A549 (cell line): Measurements from ENCODE around the gene KCTD20. TPM values are rescaled to one million over a fixed set of nuclear protein-coding genes. Genes with fewer than 3 reads are reported as not detected.
"Not testable (repeated sequence)": the region's sequence is repeated elsewhere in the genome, so short reads cannot be mapped to it uniquely, and the experiment has no call there.

Experiments used
- ATAC-seq, 2 experiments: fragments of 200-7000 bp in 1 of 2; fragments of >200 bp in 1 of 2; cut with Nextera tagmentation in 1 of 2; cut with Tn5 transposase in 1 of 2; 3 replicates each; pipeline versions ENCODE4 v1.8.0 to v1.9.1; 2018 to 2020; ENCODE audit warnings: mild to moderate bottlenecking in 1 of 2, moderate library complexity in 1 of 2
- CTCF ChIA-PET: fragments of 300-600 bp; sonication (Branson Sonifier 250); formaldehyde crosslinking; extraction: SDS; loops from one replicate; lab custom pipeline; 2021; ENCODE audit warnings: antibody characterized with exemption, inconsistent platforms; lab: Yijun Ruan, JAX
- POLR2A ChIA-PET: fragments of 350-600 bp; formaldehyde crosslinking; extraction: SDS; loops from one replicate; lab custom pipeline; 2021; ENCODE audit warnings: antibody characterized with exemption, inconsistent platforms; lab: Yijun Ruan, JAX
- DNase-seq, 2 experiments: peaks; one replicate each; pipeline versions ENCODE4 v3.0.0 to v3.0.0-alpha.2; 2011 to 2016; ENCODE audit warnings: low read depth in 1 of 2, low spot score in 1 of 2
- FAIRE-seq: peaks from 2 replicates; lab custom pipeline; 2011; peaks lifted over from hg19 to GRCh38; lab: Jason Lieb, UNC
- H3K27ac ChIP-seq, 2 experiments: fragments of >200 bp; sonication (Bioruptor Twin); formaldehyde crosslinking; 3 replicates each; pipeline ENCODE4 v1.5.1; 2016 to 2017
- H3K4me1 ChIP-seq: fragments of >200 bp; sonication (Bioruptor Twin); formaldehyde crosslinking; 3 replicates; pipeline ENCODE4 v1.6.1; 2016
- H3K4me2 ChIP-seq: fragments of >200 bp; sonication (Bioruptor Twin); formaldehyde crosslinking; 3 replicates; pipeline ENCODE4 v1.6.1; 2016
- H3K4me3 ChIP-seq: fragments of >200 bp; sonication (Bioruptor Twin); formaldehyde crosslinking; 3 replicates; pipeline ENCODE4 v1.5.1; 2016
- H3K9me3 ChIP-seq: fragments of >200 bp; sonication (Bioruptor Twin); formaldehyde crosslinking; 3 replicates; pipeline ENCODE4 v1.6.1; 2016
- CBX8 ChIP-seq: fragments of 200-600 bp; sonication (generic); IDR thresholded peaks from 2 replicates; pipeline ENCODE4 v1.6.1; 2016
- CEBPB ChIP-seq, 2 experiments: fragments of >200 bp in 1 of 2; sonication (Bioruptor Twin) in 1 of 2; formaldehyde crosslinking in 1 of 2; IDR thresholded peaks; 2 replicates each; pipeline ENCODE4 v1.6.1; 2012 to 2016
- CHD2 ChIP-seq: fragments of 150-350 bp; IDR thresholded peaks from 2 replicates; pipeline ENCODE4 v1.6.1; 2014; ENCODE audit warnings: low read length; ENCODE audit not compliant: partially characterized antibody
- EHMT2 ChIP-seq: fragments of 200-600 bp; sonication (generic); IDR thresholded peaks from 2 replicates; pipeline ENCODE4 v1.6.1; 2016; ENCODE audit warnings: antibody characterized with exemption, low read depth, mild to moderate bottlenecking, moderate library complexity
- EP300 ChIP-seq, 2 experiments: fragments of >200 bp; sonication (Bioruptor Twin); formaldehyde crosslinking; IDR thresholded peaks; 2 replicates in 1 of 2; 3 replicates in 1 of 2; pipeline ENCODE4 v1.6.1; 2016 to 2017
- FOXS1 ChIP-seq: fragments of 250-450 bp; sonication (Bioruptor Pico); IDR thresholded peaks from 2 replicates; pipeline ENCODE4 v1.5.0; 2020; ENCODE audit warnings: mild to moderate bottlenecking, moderate library complexity
- HDAC2 ChIP-seq: fragments of 200-600 bp; sonication (generic); IDR thresholded peaks from 2 replicates; pipeline ENCODE4 v1.6.1; 2016
- HOXA7 ChIP-seq: fragments of 250-450 bp; sonication (Bioruptor Pico); IDR thresholded peaks from 2 replicates; pipeline ENCODE4 v1.5.0; 2020; ENCODE audit warnings: mild to moderate bottlenecking, moderate library complexity
- HOXB13 ChIP-seq: fragments of 250-450 bp; sonication (Bioruptor Pico); IDR thresholded peaks from 2 replicates; pipeline ENCODE4 v1.5.0; 2020; ENCODE audit warnings: low read depth, mild to moderate bottlenecking, moderate library complexity
- JUNB ChIP-seq: fragments of >200 bp; sonication (Bioruptor Twin); formaldehyde crosslinking; IDR thresholded peaks from 2 replicates; pipeline ENCODE4 v1.6.1; 2016
- NPAS2 ChIP-seq: fragments of 250-450 bp; sonication (Bioruptor Pico); IDR thresholded peaks from 2 replicates; pipeline ENCODE4 v1.8.0; 2022; ENCODE audit warnings: mild to moderate bottlenecking, moderate library complexity, borderline replicate concordance
- RAD21 ChIP-seq, 2 experiments: fragments of >200 bp in 1 of 2; sonication (Bioruptor Twin) in 1 of 2; formaldehyde crosslinking in 1 of 2; IDR thresholded peaks in 1 of 2; conservative IDR thresholded peaks in 1 of 2; 2 replicates in 1 of 2; 3 replicates in 1 of 2; pipeline ENCODE4 v1.6.1; 2012 to 2018; ENCODE audit warnings: inconsistent platforms in 1 of 2
- RNF2 ChIP-seq: fragments of 200-600 bp; sonication (generic); IDR thresholded peaks from 2 replicates; pipeline ENCODE4 v1.6.1; 2016; ENCODE audit warnings: low read depth, mild to moderate bottlenecking, antibody characterized with exemption, moderate library complexity, borderline replicate concordance
- TFCP2L1 ChIP-seq: fragments of 250-450 bp; sonication (Bioruptor Pico); IDR thresholded peaks from 2 replicates; pipeline ENCODE4 v1.5.0; 2021; ENCODE audit warnings: mild to moderate bottlenecking
- ZFP36 ChIP-seq: fragments of 450-650 bp; IDR thresholded peaks from 2 replicates; pipeline ENCODE4 v1.6.1; 2014; ENCODE audit warnings: borderline replicate concordance; ENCODE audit not compliant: partially characterized antibody
- ZNF302 ChIP-seq: fragments of 250-450 bp; sonication (Bioruptor Pico); IDR thresholded peaks from 2 replicates; pipeline ENCODE4 v1.9.0; 2021; ENCODE audit warnings: inconsistent platforms, mild to moderate bottlenecking, moderate library complexity
- ZSCAN20 ChIP-seq: fragments of 250-450 bp; sonication (Bioruptor Pico); IDR thresholded peaks from 2 replicates; pipeline ENCODE4 v1.8.0; 2022; ENCODE audit warnings: mild to moderate bottlenecking, moderate library complexity
- WGBS: methylation state at CpG from one replicate; pipeline ENCODE4 v1.1.6; 2017; ENCODE audit errors: missing lambda C conversion rate; 5-methylcytosine and 5-hydroxymethylcytosine counted together
- polyA plus RNA-seq, 4 experiments: library from polyadenylated mRNA; depleted of rRNA in 3 of 4; stranded (reverse); fragments of >200 nt; fragmentation: RNase III in 1 of 4; extraction: RNeasy Plus Mini Kit Qiagen cat#74134 plus additional on column Dnase treatment in 1 of 4; gene quantifications; 2 replicates in 3 of 4; 3 replicates in 1 of 4; pipeline ENCODE4 v1.2.3, GENCODE V29; 2011 to 2017
- TF ChIP-seq, protein P1 (sequence below): fragments of 450-650 bp; IDR thresholded peaks from 2 replicates; pipeline ENCODE4 v1.6.1; 2014; ENCODE audit warnings: antibody characterized with exemption
- TF ChIP-seq, protein P2 (sequence below): fragments of 250-450 bp; sonication (Bioruptor Pico); IDR thresholded peaks from 2 replicates; pipeline ENCODE4 v1.5.0; 2021; ENCODE audit warnings: mild to moderate bottlenecking, moderate library complexity, borderline replicate concordance
- TF ChIP-seq, protein P3 (sequence below): fragments of >200 bp; sonication (Bioruptor Twin); formaldehyde crosslinking; IDR thresholded peaks from 3 replicates; pipeline ENCODE4 v1.5.1; 2016

Gene KCTD20
- polyA plus RNA-seq, 2 of the 4 experiments (the other 2 are of a cell fraction): 16.8 to 48.2 TPM

DNA sequence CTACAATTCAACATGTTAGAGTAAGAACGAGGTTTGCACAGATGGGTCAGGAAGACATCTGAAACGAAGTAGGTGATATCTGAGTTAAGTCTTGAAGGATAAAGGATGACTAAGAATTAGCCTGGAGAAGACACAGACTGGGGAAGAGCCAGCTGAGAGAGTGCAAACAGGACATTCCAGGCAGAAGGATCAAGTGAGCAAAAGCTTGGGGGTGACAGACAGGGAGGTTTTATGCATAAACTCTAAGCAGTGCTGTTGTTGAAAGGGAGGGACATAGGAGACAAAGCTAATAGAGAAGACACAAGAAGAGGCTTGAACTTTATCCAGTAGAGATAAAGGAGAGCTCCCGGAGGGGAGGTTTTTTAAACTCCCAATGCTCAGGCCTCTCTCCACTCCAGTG is 40.3 kb upstream of the KCTD20 start:
- no peak overlapping the region for H3K4me3 ChIP-seq
- H3K27ac ChIP-seq: no peak overlapping the region
- no peaks in the 10 kb centered on the region for H3K4me1 ChIP-seq
- TF ChIP-seq EHMT2: no peak
- no peak for TF ChIP-seq EP300 (IDR thresholded peaks at IDR 0.05)
- no peak for TF ChIP-seq CHD2
- TF ChIP-seq RNF2: no peak
- no peak for TF ChIP-seq HDAC2
- TF ChIP-seq, protein P1, sequence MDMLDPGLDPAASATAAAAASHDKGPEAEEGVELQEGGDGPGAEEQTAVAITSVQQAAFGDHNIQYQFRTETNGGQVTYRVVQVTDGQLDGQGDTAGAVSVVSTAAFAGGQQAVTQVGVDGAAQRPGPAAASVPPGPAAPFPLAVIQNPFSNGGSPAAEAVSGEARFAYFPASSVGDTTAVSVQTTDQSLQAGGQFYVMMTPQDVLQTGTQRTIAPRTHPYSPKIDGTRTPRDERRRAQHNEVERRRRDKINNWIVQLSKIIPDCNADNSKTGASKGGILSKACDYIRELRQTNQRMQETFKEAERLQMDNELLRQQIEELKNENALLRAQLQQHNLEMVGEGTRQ: no peak
- TF ChIP-seq CEBPB (IDR thresholded peaks at IDR 0.05): no peak
- TF ChIP-seq, protein P2, sequence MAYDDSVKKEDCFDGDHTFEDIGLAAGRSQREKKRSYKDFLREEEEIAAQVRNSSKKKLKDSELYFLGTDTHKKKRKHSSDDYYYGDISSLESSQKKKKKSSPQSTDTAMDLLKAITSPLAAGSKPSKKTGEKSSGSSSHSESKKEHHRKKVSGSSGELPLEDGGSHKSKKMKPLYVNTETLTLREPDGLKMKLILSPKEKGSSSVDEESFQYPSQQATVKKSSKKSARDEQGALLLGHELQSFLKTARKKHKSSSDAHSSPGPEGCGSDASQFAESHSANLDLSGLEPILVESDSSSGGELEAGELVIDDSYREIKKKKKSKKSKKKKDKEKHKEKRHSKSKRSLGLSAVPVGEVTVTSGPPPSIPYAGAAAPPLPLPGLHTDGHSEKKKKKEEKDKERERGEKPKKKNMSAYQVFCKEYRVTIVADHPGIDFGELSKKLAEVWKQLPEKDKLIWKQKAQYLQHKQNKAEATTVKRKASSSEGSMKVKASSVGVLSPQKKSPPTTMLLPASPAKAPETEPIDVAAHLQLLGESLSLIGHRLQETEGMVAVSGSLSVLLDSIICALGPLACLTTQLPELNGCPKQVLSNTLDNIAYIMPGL (CRISPR knock-in tag): no peak
- TF ChIP-seq HOXB13 (CRISPR knock-in tag): no peak
- no peak for TF ChIP-seq HOXA7 (CRISPR knock-in tag)
- no peak for TF ChIP-seq TFCP2L1 (CRISPR knock-in tag)
- no peak for TF ChIP-seq ZNF302 (CRISPR knock-in tag)
- no peak for TF ChIP-seq RAD21 (conservative IDR thresholded peaks at IDR 0.05 in 1 of 2, IDR thresholded peaks at IDR 0.05 in 1 of 2)
- no peak for TF ChIP-seq NPAS2
- no peak for TF ChIP-seq FOXS1 (CRISPR knock-in tag)
- TF ChIP-seq, protein P3, sequence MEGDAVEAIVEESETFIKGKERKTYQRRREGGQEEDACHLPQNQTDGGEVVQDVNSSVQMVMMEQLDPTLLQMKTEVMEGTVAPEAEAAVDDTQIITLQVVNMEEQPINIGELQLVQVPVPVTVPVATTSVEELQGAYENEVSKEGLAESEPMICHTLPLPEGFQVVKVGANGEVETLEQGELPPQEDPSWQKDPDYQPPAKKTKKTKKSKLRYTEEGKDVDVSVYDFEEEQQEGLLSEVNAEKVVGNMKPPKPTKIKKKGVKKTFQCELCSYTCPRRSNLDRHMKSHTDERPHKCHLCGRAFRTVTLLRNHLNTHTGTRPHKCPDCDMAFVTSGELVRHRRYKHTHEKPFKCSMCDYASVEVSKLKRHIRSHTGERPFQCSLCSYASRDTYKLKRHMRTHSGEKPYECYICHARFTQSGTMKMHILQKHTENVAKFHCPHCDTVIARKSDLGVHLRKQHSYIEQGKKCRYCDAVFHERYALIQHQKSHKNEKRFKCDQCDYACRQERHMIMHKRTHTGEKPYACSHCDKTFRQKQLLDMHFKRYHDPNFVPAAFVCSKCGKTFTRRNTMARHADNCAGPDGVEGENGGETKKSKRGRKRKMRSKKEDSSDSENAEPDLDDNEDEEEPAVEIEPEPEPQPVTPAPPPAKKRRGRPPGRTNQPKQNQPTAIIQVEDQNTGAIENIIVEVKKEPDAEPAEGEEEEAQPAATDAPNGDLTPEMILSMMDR: no peak
- TF ChIP-seq ZFP36: no peak
- no peak for TF ChIP-seq JUNB
- TF ChIP-seq, all 56 proteins: peak for 0
- DNase-seq (no peak), FAIRE-seq (no peak), ATAC-seq (no peak)
- ChIA-PET CTCF (interaction anchor here (0.7 to 1.7 kb wide), 2 partner anchors 357 to 1517 kb away, joined by 5 to 6 read pairs; no protein-coding TSS in a partner anchor), POLR2A (no interaction called here)
- 46% methylated on average over 3 of the region's 3 CpGs for WGBS
- H3K9me3 ChIP-seq: no peaks in the 10 kb centered on the region
- H3K4me2 ChIP-seq: no peak overlapping the region

DNA sequence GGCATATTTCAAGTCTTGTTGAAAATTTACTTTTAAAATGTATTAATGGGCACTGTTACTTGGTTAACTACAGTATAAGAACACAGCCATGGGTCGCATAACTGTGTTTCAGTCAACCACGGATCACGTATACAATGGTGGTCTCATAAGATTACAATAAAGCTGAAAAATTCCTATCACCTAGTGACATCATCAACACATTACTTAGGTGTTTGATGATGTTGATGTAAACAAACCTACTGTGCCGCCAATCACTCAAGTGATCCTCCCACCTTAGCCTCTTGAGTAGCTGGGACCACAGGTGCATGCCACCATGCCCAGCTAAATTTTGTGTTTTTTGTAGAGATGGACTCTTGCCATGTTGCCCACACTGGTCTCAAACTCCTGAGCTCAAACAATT is 38.6 kb upstream of the KCTD20 start:
- FAIRE-seq: no peak
- POLR2A ChIA-PET: no interaction called here
- TF ChIP-seq JUNB (no peak), CBX8 (no peak), ZSCAN20 (CRISPR knock-in tag) (no peak)
- TF ChIP-seq, all 56 proteins: peak for 0
- Histone ChIP-seq H3K4me1 (no peaks in the 10 kb centered on the region), H3K27ac (no peak overlapping the region), H3K9me3 (no peaks in the 10 kb centered on the region), H3K4me3 (no peak overlapping the region), H3K4me2 (no peak overlapping the region)
- no peak for DNase-seq
- 86% methylated on average over 4 of the region's 4 CpGs for WGBS
- no peak for ATAC-seq
- CTCF ChIA-PET: interaction anchor here (0.8 kb wide), 1 partner anchor 379 kb away, joined by 3 read pairs; no protein-coding TSS in a partner anchor

DNA sequence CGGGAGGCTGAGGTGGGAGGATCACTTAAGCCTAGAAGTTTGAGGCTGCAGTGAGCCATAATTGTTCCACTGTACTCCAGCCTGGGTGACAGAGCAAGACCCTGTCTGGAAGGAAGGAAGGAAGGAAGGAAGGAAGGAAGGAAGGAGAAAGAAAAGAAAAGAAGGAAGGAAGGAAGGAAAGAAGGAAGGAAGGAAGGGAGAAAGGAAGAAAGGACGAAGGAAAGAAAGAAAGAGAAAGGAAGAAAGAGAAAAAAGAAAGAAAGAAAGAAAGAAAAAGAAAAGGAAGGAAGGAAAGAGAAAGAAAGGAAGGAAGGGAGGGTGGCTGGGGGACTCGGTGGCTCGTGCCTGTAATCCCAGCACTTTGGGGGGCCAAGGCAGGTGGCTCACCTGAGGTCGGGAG is 33.1 kb upstream of the KCTD20 start:
- H3K9me3 ChIP-seq, H3K4me2 ChIP-seq, H3K4me1 ChIP-seq, H3K4me3 ChIP-seq, ATAC-seq, POLR2A ChIA-PET, FAIRE-seq, H3K27ac ChIP-seq, DNase-seq: not testable (repeated sequence)
- WGBS: 39% methylated on average over 5 of the region's 5 CpGs
- CTCF ChIA-PET: interaction anchor here (0.6 kb wide), 1 partner anchor 60 kb away, joined by 3 read pairs; no protein-coding TSS in a partner anchor
